Stimulated activated naive CD8-positive, alpha-beta T cell treated with anti-CD3 and anti-CD28 coated beads, Interleukin-15, amount 100 ng/mL, for 72 hours (primary cell): ENCODE results near the gene USP6NL.

Source experiments
- ATAC-seq: fragments of 150-1000 bp; cut with Tn5 transposase; 2 replicates; pipeline ENCODE4 v1.10.0; 2021; ENCODE audit warnings: mild to moderate bottlenecking, moderate library complexity
- DNase-seq, 2 donors: peaks; one replicate each; pipeline ENCODE4 v3.0.0; 2021 to 2022
- H3K27ac Mint-ChIP-seq, 2 donors: one replicate each; pipeline ENCODE4 v1.8.0; 2022; ENCODE audit warnings: mild to moderate bottlenecking in 2 of 2, mixed read lengths in 2 of 2, moderate library complexity in 2 of 2
- H3K27me3 Mint-ChIP-seq: one replicate; pipeline ENCODE4 v1.8.0; 2022; ENCODE audit warnings: mixed read lengths
- H3K4me1 Mint-ChIP-seq: one replicate; pipeline ENCODE4 v1.8.0; 2022; ENCODE audit warnings: mild to moderate bottlenecking, mixed read lengths
- H3K4me3 Mint-ChIP-seq, 2 donors: one replicate each; pipeline ENCODE4 v1.8.0; 2022; ENCODE audit warnings: mild to moderate bottlenecking in 2 of 2, mixed read lengths in 2 of 2, moderate library complexity in 1 of 2
- H3K9me3 Mint-ChIP-seq, 2 donors: one replicate each; pipeline ENCODE4 v1.8.0; 2022; ENCODE audit warnings: mixed read lengths in 2 of 2

Gene USP6NL

DNA sequence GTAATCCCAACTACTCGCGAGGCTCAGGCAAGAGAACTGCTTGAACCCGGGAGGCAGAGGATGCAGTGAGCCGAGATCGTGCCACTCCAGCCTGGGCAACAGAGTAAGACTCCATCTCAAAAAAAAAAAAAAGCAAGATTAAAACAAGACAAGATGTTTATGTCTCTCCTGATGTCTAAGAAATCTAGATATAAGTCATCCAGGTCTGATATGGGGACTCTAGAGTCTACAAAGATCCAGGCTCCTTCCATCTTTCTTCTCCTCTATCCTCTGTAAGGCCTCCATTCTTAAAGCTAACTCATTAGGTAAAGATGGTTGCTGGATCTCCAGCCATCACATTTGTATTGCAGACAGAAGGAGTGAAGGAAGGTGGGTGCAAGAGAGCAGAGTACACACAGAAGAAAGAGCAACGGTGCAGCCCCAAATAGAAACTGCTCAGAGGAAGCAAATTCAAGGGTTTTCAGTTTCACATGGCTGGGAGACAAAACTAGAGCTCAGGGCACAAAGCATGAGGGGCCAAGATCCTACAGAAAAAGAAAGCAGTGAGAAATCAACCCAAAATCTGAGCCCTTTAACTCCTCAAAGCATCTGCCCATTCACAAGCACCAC is 57.6 kb downstream of the USP6NL start:
- H3K4me3 Mint-ChIP-seq: peak overlapping the region; percentile 41 to 47
- H3K27ac Mint-ChIP-seq: peak overlapping the region; percentile 8 to 40
- DNase-seq (peak; percentile 18 to 23), ATAC-seq (peak; percentile 89)
- no peaks in the 10 kb centered on the region for H3K27me3 Mint-ChIP-seq
- peaks cover 48% of the 10 kb centered on the region for H3K4me1 Mint-ChIP-seq
- peaks cover 6 to 8% of the 10 kb centered on the region in 2 donors for H3K9me3 Mint-ChIP-seq

DNA sequence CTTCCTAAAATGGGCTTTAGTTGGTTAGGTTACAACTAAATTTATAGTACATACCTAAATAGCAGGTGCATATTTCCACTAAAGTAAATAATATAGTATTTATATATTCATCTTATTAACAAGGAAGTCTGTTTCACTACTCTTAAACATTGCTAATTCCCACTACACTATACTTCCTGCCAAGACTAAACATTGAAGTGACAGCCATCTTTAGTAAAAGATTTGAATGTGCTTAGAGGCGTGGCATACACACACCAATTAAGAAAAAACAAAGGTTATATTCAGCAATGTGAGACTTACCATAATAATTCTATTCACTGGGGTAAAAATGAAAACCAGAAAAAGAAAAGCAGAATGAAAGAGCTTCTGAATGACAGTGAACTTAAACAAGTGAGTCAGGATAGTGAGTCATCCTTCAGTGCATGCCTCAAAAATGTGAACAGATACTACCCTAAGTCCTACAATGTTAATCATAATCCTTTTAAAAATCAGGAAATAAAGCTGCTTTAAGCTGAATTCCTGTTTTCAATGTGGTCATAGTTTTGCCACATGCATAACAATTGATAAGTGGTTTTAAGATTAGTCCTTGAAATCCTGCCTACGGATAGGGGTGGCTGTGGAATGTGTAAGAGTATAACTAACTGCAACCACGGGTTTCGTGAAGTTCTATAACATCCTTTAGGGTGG is 59.4 kb downstream of the USP6NL start:
- ATAC-seq: peak; percentile 85
- Mint-ChIP-seq H3K27me3 (no peaks in the 10 kb centered on the region), H3K27ac (no peak overlapping the region), H3K9me3 (peaks cover 6 to 8% of the 10 kb centered on the region in 2 donors), H3K4me3 (peak overlapping the region; percentile 48 to 50), H3K4me1 (peaks cover 48% of the 10 kb centered on the region)
- no peak for DNase-seq

DNA sequence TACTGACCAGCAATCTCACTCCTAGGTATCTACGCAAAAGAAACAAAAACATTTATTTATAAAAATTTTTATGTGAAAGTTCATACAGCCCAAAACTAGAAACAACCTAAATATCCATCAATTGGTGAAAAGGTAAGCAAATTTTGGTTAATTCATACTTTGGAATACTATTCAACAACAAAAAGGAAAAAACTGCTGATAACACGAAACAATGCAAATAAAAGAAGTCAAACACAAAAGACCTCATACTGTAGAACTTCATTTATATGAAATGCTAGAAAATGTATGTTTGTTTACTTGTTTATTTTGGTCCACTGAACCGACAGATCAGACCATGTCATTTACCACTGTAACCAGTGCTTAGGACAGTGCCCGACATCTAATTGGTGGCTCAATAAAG is 60.3 kb downstream of the USP6NL start:
- peaks cover 53% of the 10 kb centered on the region for H3K4me1 Mint-ChIP-seq
- ATAC-seq (no peak), DNase-seq (no peak)
- H3K27me3 Mint-ChIP-seq: no peaks in the 10 kb centered on the region
- peaks cover 6 to 8% of the 10 kb centered on the region in 2 donors for H3K9me3 Mint-ChIP-seq
- H3K4me3 Mint-ChIP-seq: no peak overlapping the region
- no peak overlapping the region for H3K27ac Mint-ChIP-seq

DNA sequence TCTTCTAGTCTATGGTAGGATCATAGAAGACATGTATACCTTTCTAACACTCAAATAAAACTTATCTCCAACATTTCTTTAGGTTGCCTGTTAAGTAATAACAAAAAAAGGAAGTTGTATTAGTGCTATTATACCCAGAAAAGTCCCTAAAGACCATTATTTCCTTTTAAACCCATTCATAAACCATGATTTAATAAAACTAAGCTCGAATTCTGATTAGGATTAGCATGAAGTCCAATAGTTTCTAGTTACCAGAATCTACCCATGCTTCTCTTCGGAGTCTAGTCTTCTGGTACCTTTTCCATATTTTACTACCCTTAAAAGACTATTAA is 62.7 kb downstream of the USP6NL start:
- Mint-ChIP-seq H3K4me1 (peaks cover 35% of the 10 kb centered on the region), H3K4me3 (no peak overlapping the region), H3K27me3 (no peaks in the 10 kb centered on the region), H3K27ac (no peak overlapping the region), H3K9me3 (no peaks in the 10 kb centered on the region)
- DNase-seq (no peak), ATAC-seq (no peak)

DNA sequence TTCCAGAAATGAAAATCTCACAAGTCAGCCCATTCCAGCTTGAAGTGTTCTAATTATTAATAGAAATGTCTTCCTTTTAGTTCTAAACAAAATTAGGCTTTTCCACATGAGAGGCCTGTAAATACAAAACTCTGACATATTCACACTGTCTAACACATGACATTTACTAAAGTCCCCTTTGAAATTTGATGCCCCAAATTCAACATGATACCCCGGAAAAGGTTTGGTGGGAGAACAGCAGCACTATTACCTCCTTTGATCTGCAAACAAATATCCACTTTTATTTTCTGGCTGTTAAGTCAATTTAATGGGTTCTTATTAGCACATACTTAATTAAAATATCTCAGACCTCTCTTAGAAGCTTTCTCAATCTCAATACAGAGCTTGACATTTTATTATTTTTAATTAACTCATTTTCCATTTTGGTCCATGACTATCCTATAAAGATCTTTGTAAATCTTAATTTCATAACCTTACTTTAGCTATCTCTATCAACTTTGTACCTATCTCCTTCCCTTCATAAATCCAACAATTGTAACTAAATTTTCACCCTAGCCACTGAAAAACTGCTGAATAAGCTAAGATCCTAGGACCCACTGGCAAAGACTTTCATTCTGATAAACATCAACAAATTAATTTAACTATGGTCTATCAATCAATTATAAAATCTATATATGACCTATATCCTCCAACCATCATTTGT is 63.2 kb downstream of the USP6NL start:
- DNase-seq: no peak
- Mint-ChIP-seq H3K27ac (no peak overlapping the region), H3K9me3 (no peaks in the 10 kb centered on the region), H3K27me3 (no peaks in the 10 kb centered on the region), H3K4me1 (peaks cover 29% of the 10 kb centered on the region), H3K4me3 (no peak overlapping the region)
- ATAC-seq: no peak

DNA sequence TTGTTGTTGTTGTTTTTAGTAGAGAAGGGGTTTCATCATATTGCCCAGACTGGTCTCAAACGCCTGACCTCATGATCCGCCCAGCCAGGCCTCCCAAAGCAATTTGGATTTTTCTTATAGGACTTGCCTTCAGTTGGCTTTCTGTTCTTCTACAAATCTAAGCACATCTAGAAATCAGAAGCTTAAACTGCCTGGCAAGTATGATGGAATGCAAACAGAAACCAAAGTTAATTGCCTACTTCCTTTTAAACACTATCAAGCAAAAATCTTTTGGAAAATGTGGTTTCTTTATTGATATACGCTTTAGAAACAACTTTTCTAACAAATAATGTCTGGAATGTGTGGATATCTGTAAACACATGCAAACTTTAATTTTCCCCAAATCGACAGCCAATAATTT is 64.9 kb downstream of the USP6NL start:
- Mint-ChIP-seq H3K4me3 (no peak overlapping the region), H3K27me3 (no peaks in the 10 kb centered on the region), H3K4me1 (peaks cover 14% of the 10 kb centered on the region), H3K9me3 (no peaks in the 10 kb centered on the region), H3K27ac (no peak overlapping the region)
- DNase-seq (no peak), ATAC-seq (no peak)

DNA sequence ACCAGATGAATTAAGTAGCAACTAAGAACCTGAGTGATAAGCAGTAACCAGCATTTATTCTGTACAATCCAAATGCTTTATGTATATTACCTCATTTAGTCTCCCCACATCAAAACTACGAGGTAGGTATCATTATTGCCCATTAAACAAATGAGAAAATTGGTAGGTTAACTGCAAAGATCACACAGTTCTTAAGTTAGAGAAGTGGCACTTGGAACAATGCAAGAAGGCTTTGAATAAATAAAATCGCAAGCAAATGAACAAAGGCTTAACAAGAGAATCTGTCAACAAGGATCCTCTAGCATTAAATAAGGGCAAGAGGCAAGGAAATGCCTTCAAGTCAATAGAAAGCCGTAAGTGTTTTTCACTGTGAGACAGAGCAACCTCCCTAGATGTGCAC is 70.2 kb downstream of the USP6NL start:
- H3K9me3 Mint-ChIP-seq: no peaks in the 10 kb centered on the region
- H3K27ac Mint-ChIP-seq: no peak overlapping the region
- DNase-seq (no peak), ATAC-seq (no peak)
- H3K27me3 Mint-ChIP-seq: no peaks in the 10 kb centered on the region
- H3K4me3 Mint-ChIP-seq: no peak overlapping the region
- H3K4me1 Mint-ChIP-seq: peaks cover 12% of the 10 kb centered on the region

DNA sequence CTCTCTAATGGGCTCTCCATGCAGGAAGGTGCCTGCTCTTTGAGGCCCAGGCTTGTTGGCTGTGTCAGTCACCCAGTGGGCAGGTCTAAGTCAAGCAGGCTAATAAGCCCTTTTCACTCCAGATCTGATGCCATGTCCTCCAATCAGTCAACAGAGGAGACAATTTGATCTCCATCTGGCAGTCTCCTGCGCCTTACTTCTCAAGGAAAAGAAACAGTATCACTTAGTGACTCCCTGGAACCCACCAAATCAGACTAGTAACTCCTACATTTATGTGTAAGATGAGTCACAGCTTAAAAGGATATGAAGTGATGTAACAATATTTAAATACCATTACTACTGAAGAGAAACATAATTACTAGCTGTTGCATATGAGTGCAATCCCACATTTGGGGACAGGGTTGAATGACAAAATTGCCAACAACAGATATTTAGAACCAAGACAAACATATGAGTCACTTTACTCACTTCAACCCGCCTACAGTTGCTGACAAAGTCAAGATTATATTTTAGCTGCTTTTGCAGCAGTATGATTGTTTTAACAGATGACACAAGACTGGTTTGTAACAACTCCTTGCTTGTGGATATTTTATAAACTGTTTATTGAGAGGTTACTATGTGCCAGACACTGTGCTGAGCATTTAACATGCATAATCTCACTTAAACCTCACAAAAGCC is 72.1 kb downstream of the USP6NL start:
- ATAC-seq: peak; percentile 97
- peak overlapping the region; percentile 2 to 26 for H3K4me3 Mint-ChIP-seq
- H3K4me1 Mint-ChIP-seq: peaks cover 17% of the 10 kb centered on the region
- DNase-seq: peak; percentile 16 to 38
- no peaks in the 10 kb centered on the region for H3K27me3 Mint-ChIP-seq
- H3K27ac Mint-ChIP-seq: peak overlapping the region; percentile 93 to 94
- H3K9me3 Mint-ChIP-seq: no peaks in the 10 kb centered on the region

DNA sequence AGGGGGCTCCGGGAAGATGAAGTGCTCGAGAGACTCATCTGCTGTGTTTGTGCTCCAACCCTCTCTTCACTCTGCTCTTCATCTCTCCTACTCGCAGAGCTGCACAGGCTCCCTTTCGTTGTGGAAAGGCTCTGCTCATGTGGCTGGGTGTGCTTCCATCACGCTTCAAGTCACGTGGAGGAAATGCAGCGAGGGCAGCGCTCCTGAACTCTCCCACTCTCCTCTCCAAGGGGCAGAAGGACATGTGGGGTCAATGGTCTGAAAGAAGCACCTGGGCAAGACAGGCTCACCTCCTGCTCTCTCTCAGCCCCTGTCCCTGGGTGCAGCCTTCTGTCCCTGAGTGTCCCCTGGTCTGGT is 72.6 kb downstream of the USP6NL start:
- ATAC-seq (no peak), DNase-seq (no peak)
- peak overlapping the region in 1 of 2 donors; percentile 2 for H3K4me3 Mint-ChIP-seq
- H3K9me3 Mint-ChIP-seq: no peaks in the 10 kb centered on the region
- peaks cover 21% of the 10 kb centered on the region for H3K4me1 Mint-ChIP-seq
- H3K27ac Mint-ChIP-seq: peak overlapping the region; percentile 93 to 94
- no peaks in the 10 kb centered on the region for H3K27me3 Mint-ChIP-seq

DNA sequence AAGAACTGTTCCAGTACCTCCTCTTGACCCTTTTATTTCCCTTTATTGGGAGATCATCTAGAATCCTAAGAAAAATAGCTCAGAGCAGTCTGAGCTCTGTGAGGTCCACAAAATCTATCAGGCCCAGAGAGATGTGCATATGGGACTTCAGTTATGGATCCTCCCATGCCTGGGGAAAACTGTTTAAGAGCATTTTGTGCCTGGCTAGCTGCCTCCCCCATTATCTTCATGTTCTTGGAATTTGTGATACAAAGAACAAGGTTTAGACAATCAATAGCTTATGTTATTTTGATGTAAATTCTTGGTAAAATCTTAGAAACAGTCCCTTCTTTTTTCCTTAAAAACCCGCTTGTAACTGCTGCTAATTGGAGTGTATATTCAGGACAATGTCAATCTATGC is 75.2 kb downstream of the USP6NL start:
- no peaks in the 10 kb centered on the region for H3K27me3 Mint-ChIP-seq
- no peak overlapping the region for H3K4me3 Mint-ChIP-seq
- H3K9me3 Mint-ChIP-seq: no peaks in the 10 kb centered on the region
- no peak for DNase-seq
- no peak for ATAC-seq
- peaks cover 37% of the 10 kb centered on the region for H3K4me1 Mint-ChIP-seq
- H3K27ac Mint-ChIP-seq: no peak overlapping the region

DNA sequence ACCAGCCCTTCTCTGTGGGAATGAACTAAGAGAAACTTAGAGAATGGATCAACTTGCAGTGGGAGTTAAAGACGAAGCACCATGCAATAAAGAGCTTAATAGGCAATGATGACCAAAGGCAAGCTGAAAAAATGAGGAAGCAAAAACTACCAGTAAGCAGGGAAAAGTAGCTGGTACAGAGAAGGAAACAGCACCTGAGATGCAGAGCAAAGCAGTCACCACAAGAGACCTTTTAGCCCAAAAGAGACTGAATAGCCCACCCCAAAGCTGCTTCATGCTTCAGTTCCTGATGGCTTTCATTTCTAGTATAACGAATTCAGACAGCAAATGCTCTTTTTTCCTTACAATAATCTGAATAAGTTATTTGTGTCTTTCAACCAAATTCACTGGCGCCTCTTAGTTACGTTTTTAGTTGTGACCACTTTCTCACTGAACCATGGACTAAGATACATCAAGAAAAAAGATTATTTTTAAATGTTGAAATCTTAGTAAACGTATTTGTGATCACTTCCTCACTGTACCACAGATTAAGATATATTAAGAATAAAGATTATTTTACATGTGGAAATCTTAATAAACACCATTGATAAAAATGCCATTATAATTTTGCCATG is 76.0 kb downstream of the USP6NL start:
- peaks cover 37% of the 10 kb centered on the region for H3K4me1 Mint-ChIP-seq
- ATAC-seq: no peak
- no peaks in the 10 kb centered on the region for H3K9me3 Mint-ChIP-seq
- DNase-seq: no peak
- no peak overlapping the region for H3K4me3 Mint-ChIP-seq
- no peaks in the 10 kb centered on the region for H3K27me3 Mint-ChIP-seq
- H3K27ac Mint-ChIP-seq: no peak overlapping the region

DNA sequence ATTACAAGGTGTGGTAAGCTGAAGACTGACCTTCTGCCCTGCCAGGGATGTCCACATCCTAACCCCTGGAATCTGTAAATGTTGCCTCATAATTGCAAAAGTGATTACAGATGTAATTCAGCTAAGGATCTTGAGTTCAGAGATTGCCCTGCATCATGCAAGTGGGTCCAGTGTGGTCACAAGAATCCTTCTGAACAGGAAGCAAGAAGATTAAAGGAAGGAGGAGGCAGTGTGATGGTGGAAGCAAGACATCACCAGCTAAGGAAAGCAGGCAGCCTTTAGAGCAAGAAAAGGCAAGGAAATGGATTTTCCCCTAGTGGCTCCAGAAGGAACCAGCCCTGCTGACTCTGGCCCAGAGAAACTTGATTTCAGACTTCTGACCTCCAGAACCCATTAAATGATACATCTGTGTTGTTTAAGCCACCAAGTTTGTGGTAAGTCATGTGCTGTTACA is 78.1 kb downstream of the USP6NL start:
- no peak for DNase-seq

DNA sequence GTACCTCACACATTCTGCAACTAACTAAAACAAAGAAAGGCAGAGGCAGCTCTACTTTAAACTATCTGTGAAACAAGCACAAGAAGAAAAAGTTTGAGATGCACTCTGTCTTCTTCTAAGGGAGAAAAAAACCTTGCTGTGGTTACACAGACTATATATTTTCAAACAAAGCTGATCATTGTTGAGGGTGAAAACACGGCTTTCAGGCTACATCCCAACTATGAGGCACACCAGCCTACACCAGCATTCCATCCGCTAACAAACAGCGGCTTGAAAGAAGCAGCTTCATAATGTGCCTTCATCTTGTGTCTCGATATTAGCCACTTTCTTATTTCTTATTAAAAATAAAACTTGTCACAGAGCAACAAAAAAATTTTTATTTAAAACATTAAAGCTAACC is 79.1 kb downstream of the USP6NL start:
- Mint-ChIP-seq H3K9me3 (no peaks in the 10 kb centered on the region), H3K27me3 (no peaks in the 10 kb centered on the region), H3K4me3 (peak overlapping the region in 1 of 2 donors; percentile 25), H3K4me1 (peaks cover 36% of the 10 kb centered on the region), H3K27ac (no peak overlapping the region)
- DNase-seq (no peak), ATAC-seq (no peak)

More for the DNA sequence above, 78.1 kb downstream of the USP6NL start:
- H3K4me3 Mint-ChIP-seq: no peak overlapping the region
- ATAC-seq: peak; percentile 28
- peaks cover 33% of the 10 kb centered on the region for H3K4me1 Mint-ChIP-seq
- no peaks in the 10 kb centered on the region for H3K9me3 Mint-ChIP-seq
- no peaks in the 10 kb centered on the region for H3K27me3 Mint-ChIP-seq
- H3K27ac Mint-ChIP-seq: no peak overlapping the region

DNA sequence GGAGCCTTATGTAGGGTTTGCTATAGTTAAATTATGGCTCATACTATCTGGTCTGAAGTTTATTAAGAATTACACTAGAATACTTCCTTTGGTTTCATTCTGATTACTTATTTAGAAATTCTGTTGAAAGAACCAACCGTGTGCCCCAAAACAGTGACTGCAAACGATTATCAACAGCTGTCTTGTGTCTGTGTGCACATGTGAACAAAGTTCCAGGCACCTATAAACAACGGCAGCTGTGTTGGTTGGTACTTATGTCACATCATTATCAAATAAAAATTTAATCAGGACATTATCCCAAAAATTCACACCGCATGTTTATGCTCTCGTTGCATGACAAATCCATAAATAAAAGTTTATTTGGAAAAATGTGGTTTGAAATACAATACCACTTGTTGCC is 80.6 kb downstream of the USP6NL start:
- DNase-seq (no peak), ATAC-seq (no peak)
- no peaks in the 10 kb centered on the region for H3K27me3 Mint-ChIP-seq
- no peak overlapping the region for H3K27ac Mint-ChIP-seq
- H3K4me1 Mint-ChIP-seq: peaks cover 43% of the 10 kb centered on the region
- no peak overlapping the region for H3K4me3 Mint-ChIP-seq
- no peaks in the 10 kb centered on the region for H3K9me3 Mint-ChIP-seq

DNA sequence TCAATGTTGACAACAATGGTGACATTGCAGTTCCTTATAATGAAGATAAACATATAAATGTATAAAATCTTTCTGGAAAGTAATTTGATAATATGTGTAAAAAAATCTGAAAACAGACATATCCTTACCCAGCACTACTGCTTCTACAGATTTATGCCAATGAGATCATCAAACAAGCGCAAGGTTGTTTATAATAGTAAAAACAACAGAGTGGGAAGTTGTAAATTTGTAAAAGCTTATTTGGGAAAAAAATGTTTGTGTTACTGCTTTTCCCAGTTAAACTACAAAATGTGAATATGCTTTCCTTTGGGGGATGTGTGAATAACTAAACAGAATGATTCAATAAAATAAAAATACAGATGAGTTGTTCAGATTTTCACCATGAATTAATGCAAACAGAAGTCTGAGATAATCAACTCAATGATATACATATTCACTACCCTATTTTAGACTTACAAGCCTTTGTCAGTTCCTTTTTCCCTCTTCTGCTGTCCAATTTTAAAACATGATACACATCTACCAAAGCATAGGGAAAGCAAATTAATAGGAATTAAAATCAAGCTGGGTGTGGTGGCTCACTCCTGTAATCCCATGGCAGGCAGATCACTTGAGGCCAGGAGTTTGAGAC is 82.1 kb downstream of the USP6NL start:
- H3K4me3 Mint-ChIP-seq: no peak overlapping the region
- H3K4me1 Mint-ChIP-seq: peaks cover 37% of the 10 kb centered on the region
- no peaks in the 10 kb centered on the region for H3K27me3 Mint-ChIP-seq
- no peak for DNase-seq
- no peaks in the 10 kb centered on the region for H3K9me3 Mint-ChIP-seq
- H3K27ac Mint-ChIP-seq: no peak overlapping the region
- ATAC-seq: no peak
